ENCODE results near the gene KLHL8. TPM values are rescaled to one million over a fixed set of nuclear protein-coding genes. Genes with fewer than 3 reads are reported as not detected.

KLHL8 gene
- total and polyA plus RNA-seq, 5 experiments from 2014 or later: 10.3 to 14.7 (median 13.7) TPM

DNA sequence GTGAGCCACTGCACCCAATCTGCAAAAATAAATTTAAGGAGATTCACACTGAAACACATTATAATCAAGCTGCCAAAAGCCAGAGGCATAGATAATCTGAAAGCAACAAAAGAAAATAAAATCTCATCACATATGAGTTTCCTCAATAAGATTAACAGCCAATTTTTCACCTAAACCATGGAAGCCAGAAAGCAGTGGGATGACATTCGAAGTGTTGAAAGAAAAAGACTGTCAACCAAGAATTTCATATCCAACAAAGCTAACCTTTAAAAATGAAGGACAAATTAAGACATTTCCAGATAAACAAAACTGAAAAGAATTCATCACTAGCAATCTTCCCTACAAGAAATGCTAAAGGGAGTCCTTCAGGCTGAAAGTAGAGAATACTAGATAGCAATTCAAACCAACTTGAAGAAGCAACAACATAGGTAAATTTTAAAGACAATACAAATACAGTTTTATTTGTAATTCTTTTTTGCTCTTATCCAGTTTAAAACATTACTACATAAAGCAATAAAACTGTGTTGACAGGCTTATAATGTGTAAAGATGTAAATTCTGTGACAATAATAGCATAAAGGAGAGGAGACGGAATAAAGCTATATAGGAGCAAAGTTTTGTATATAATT is 23.1 kb upstream of the KLHL8 start:
- Mint-ChIP-seq H3K27ac (no peak overlapping the region), H3K27me3 (peaks cover 0 to 7% (median 3%) of the 10 kb centered on the region in 5 donors), H3K36me3 (peaks cover 0 to 25% (median 21%) of the 10 kb centered on the region in 3 donors), H3K4me1 (no peaks in the 10 kb centered on the region), H3K4me3 (no peak overlapping the region), H3K9me3 (peaks cover 5 to 35% (median 25%) of the 10 kb centered on the region in 9 donors)
- POLR2A ChIA-PET: no interaction called here
- no peak for ATAC-seq
- DNase-seq: no peak

- no peak for DNase-seq
- Mint-ChIP-seq H3K36me3 (peaks cover 0 to 21% (median 21%) of the 10 kb centered on the region in 3 donors), H3K4me1 (peaks cover 0 to under 1% (median 0%) of the 10 kb centered on the region in 4 donors), H3K4me3 (no peak overlapping the region), H3K9me3 (peaks cover 5 to 35% (median 23%) of the 10 kb centered on the region in 9 donors), H3K27ac (no peak overlapping the region), H3K27me3 (peaks cover 0 to 7% (median 3%) of the 10 kb centered on the region in 5 donors)
- ATAC-seq: no peak
- POLR2A ChIA-PET: no interaction called here
Observed at GRCh38 chr4:87241336-87241735, 20.9 kb upstream of the KLHL8 start.

DNA sequence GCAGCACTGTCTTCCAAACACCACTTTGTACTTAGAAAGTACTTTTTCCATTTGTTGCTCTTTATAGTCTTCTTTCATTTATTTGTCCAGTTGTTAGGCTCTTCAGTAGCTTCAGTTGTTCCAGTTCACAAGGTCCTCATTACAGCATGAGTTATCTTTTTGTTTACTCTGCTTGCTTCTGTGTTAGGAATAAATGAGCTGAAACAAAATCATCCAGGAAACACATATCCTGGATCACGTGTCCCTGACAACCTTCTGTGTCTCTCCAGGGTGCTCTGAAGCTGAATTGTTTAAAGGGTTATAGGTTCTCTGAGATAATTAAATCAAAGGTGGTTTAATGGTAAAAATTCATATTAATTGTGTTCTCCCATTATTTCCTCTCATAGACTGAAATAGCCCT is 19.9 kb upstream of the KLHL8 start:
- Mint-ChIP-seq H3K36me3 (peaks cover 0 to 21% (median 21%) of the 10 kb centered on the region in 3 donors), H3K27ac (no peak overlapping the region), H3K9me3 (peaks cover 5 to 35% (median 23%) of the 10 kb centered on the region in 9 donors), H3K4me1 (peaks cover 0 to 6% (median 2%) of the 10 kb centered on the region in 4 donors), H3K27me3 (peaks cover 0 to 7% (median 3%) of the 10 kb centered on the region in 5 donors), H3K4me3 (no peak overlapping the region)
- DNase-seq (no peak), ATAC-seq (no peak)
- POLR2A ChIA-PET: interaction anchor here (0.9 kb wide), 1 partner anchor 233 kb away, joined by 3 read pairs; no protein-coding TSS in a partner anchor

DNA sequence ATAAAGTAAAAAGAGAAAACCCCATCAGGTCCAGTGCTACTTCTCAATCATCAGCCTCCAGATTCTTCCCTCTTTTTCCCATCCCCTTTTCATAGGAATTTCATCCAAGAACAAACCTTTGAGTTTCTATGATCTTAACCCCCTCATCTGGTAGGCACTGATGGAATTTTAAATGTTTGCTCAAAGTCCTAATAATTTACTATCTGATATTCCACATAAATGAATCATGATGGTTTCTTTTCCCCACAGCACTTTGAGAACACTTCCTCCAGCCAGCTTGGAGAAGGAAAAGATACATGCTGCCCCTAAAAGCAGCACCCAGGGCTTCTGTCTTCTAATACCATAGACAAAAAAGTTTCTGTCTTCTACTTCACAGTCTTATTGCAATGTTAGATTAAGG is 19.4 kb upstream of the KLHL8 start:
- ATAC-seq: no peak
- H3K4me1 Mint-ChIP-seq: peaks cover 0 to 6% (median 3%) of the 10 kb centered on the region in 4 donors
- H3K36me3 Mint-ChIP-seq: peaks cover 0 to 21% (median 19%) of the 10 kb centered on the region in 3 donors
- POLR2A ChIA-PET: interaction anchor here (0.9 kb wide), 1 partner anchor 232 kb away, joined by 3 read pairs; no protein-coding TSS in a partner anchor
- peaks cover 5 to 35% (median 23%) of the 10 kb centered on the region in 9 donors for H3K9me3 Mint-ChIP-seq
- no peak for DNase-seq
- no peak overlapping the region for H3K4me3 Mint-ChIP-seq
- H3K27me3 Mint-ChIP-seq: peaks cover 0 to 7% (median 3%) of the 10 kb centered on the region in 5 donors
- no peak overlapping the region for H3K27ac Mint-ChIP-seq

DNA sequence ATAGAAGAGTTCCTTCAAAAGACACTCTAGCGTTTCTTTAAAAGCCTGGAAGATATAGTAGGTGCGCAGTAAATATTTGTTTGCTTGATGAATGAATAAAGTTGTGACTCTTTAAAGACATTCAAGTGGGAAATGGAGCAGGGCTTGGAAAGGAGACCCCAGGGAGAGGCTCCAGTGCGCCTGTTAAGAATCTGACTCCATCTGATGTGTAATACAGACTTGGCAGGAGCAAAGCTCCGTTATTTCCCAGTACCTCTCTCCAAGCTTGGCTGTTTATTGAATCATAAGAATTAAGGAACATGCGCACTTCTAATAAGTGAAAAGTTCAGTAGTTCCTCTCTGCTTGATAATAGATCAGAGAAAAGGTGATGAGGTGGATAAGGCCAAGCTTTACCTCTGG is 18.8 kb upstream of the KLHL8 start:
- POLR2A ChIA-PET: no interaction called here
- H3K27ac Mint-ChIP-seq: no peak overlapping the region
- DNase-seq (no peak), ATAC-seq (no peak)
- peaks cover 0 to 6% (median 3%) of the 10 kb centered on the region in 4 donors for H3K4me1 Mint-ChIP-seq
- peaks cover 0 to 17% (median 14%) of the 10 kb centered on the region in 3 donors for H3K36me3 Mint-ChIP-seq
- peaks cover 5 to 28% (median 21%) of the 10 kb centered on the region in 9 donors for H3K9me3 Mint-ChIP-seq
- peaks cover 0 to 7% (median 3%) of the 10 kb centered on the region in 5 donors for H3K27me3 Mint-ChIP-seq
- H3K4me3 Mint-ChIP-seq: no peak overlapping the region

DNA sequence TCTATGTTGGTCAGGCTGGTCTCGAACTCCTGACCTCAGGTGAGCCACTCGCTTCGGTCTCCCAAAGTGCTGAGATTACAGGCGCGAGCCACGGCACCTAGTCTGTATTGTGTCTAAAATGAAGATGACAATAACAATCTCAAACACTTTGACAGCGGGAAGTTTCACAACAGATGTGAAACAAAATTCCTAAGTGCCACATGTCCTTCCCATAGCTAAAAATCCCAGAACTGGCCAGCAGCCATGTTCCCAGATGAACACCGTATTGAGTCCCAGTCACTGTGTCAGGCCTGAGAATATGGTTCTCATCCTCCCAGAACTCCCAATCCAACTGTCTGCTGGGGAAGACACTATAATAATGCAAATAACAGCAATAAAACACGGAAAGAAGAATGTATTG is 16.4 kb upstream of the KLHL8 start:
- no peak for ATAC-seq
- H3K9me3 Mint-ChIP-seq: peaks cover 0 to 5% (median under 1%) of the 10 kb centered on the region in 9 donors
- DNase-seq: no peak
- peak overlapping the region in 1 of 10 donors; percentile 9 for H3K27ac Mint-ChIP-seq
- peaks cover 0 to 7% (median 3%) of the 10 kb centered on the region in 5 donors for H3K27me3 Mint-ChIP-seq
- POLR2A ChIA-PET: no interaction called here
- peaks cover 0 to 6% (median 3%) of the 10 kb centered on the region in 4 donors for H3K4me1 Mint-ChIP-seq
- no peaks in the 10 kb centered on the region for H3K36me3 Mint-ChIP-seq
- H3K4me3 Mint-ChIP-seq: peak overlapping the region in 4 of 10 donors; percentile 4 to 77 (median 17)

- H3K9me3 Mint-ChIP-seq: no peaks in the 10 kb centered on the region
- H3K27ac Mint-ChIP-seq: peak overlapping the region in 3 of 10 donors; percentile 11 to 90 (median 69)
- no peak for ATAC-seq
- H3K4me1 Mint-ChIP-seq: peaks cover 0 to 6% (median 3%) of the 10 kb centered on the region in 4 donors
- H3K27me3 Mint-ChIP-seq: peaks cover 0 to 7% (median 3%) of the 10 kb centered on the region in 5 donors
- no peaks in the 10 kb centered on the region for H3K36me3 Mint-ChIP-seq
- H3K4me3 Mint-ChIP-seq: peak overlapping the region in 9 of 10 donors; percentile 73 to 86 (median 83)
- DNase-seq: no peak
- POLR2A ChIA-PET: interaction anchor here (1.0 to 1.3 kb wide), 2 partner anchors 15 to 85 kb away, joined by 3 to 6 read pairs; no protein-coding TSS in a partner anchor
Observed at GRCh38 chr4:87235020-87235671, 14.7 kb upstream of the KLHL8 start.

DNA sequence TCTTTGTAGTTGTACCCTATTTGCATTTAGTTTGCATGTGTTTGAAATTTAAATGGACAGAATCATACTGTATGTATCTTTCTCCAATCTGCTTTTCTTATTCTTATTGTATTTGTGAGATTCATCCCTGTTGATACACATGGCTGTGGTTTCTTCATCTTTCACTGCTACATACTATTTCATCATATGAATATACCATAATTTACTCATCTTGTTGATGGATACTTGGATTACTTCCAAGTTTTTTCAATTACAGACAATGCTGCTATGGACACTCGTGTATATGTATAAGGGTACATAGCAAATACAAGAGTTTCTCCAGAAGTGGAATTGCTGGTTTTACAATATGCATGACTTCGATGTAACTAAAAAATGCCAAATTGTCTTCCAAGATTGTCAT is 11.8 kb upstream of the KLHL8 start:
- Mint-ChIP-seq H3K27ac (no peak overlapping the region), H3K36me3 (no peaks in the 10 kb centered on the region), H3K27me3 (peaks cover 0 to 2% (median 0%) of the 10 kb centered on the region in 5 donors), H3K4me1 (peaks cover 0 to 6% (median 3%) of the 10 kb centered on the region in 4 donors), H3K4me3 (no peak overlapping the region), H3K9me3 (no peaks in the 10 kb centered on the region)
- ATAC-seq (no peak), DNase-seq (no peak)
- POLR2A ChIA-PET: no interaction called here

DNA sequence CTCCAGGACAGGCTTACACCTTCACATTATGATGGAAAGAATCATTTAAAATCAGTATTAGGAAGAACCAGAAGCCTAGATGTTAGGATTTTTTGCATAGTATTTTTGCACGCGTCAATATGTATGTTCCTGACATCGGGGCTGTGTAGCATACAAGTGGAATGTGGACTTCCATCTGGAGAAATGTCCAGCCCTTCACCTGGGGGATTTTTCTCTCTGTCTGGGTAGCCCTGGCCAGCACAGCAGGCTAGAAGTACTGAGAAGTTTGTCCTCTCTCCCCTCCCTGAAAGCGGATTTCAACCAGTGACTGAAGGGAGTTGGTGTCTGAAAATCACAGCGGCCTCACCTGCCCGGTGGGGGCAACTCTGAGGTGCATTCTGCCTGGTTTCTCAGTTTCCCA is 10.4 kb upstream of the KLHL8 start:
- ATAC-seq (no peak), DNase-seq (no peak)
- no peaks in the 10 kb centered on the region for H3K9me3 Mint-ChIP-seq
- H3K36me3 Mint-ChIP-seq: no peaks in the 10 kb centered on the region
- H3K27me3 Mint-ChIP-seq: peaks cover 0 to 2% (median 0%) of the 10 kb centered on the region in 5 donors
- POLR2A ChIA-PET: no interaction called here
- no peak overlapping the region for H3K27ac Mint-ChIP-seq
- H3K4me1 Mint-ChIP-seq: peaks cover 0 to 5% (median 1%) of the 10 kb centered on the region in 4 donors
- no peak overlapping the region for H3K4me3 Mint-ChIP-seq

GRCh38 chr4:87229979-87230378 is 9.6 kb upstream of the KLHL8 start:
- ATAC-seq (no peak), DNase-seq (no peak)
- H3K27me3 Mint-ChIP-seq: peaks cover 0 to 2% (median 0%) of the 10 kb centered on the region in 5 donors
- H3K9me3 Mint-ChIP-seq: no peaks in the 10 kb centered on the region
- H3K4me3 Mint-ChIP-seq: no peak overlapping the region
- no peaks in the 10 kb centered on the region for H3K4me1 Mint-ChIP-seq
- no peak overlapping the region for H3K27ac Mint-ChIP-seq
- POLR2A ChIA-PET: no interaction called here
- no peaks in the 10 kb centered on the region for H3K36me3 Mint-ChIP-seq

- Mint-ChIP-seq H3K9me3 (no peaks in the 10 kb centered on the region), H3K36me3 (no peaks in the 10 kb centered on the region), H3K4me3 (no peak overlapping the region), H3K4me1 (no peaks in the 10 kb centered on the region), H3K27ac (no peak overlapping the region), H3K27me3 (peaks cover 0 to 2% (median 0%) of the 10 kb centered on the region in 5 donors)
- POLR2A ChIA-PET: interaction anchor here (1.0 kb wide), 1 partner anchor 11 kb away, joined by 3 read pairs; no protein-coding TSS in a partner anchor
- no peak for ATAC-seq
- no peak for DNase-seq
Observed at GRCh38 chr4:87228262-87228860, 7.9 kb upstream of the KLHL8 start.

DNA sequence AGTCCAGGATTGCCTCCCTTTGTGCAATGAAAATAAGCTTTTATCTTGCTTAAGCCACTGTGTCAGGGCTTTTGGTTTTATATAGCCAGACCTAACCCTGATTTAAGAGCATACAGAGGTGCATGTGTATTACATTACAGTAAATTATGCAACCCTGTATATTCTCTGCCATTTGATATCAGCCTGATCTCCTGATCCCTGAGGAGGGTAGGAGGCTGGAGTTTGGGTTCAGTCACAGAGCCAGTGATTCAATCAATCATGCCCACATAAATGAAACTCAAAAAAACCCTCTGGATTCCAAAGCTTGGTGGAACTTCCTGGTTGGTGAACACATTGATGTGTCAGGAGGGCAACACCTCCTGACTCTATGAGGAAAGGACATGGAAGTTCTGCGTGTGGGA is 7.3 kb upstream of the KLHL8 start:
- H3K4me1 Mint-ChIP-seq: no peaks in the 10 kb centered on the region
- ATAC-seq: no peak
- no peak for DNase-seq
- H3K36me3 Mint-ChIP-seq: no peaks in the 10 kb centered on the region
- H3K9me3 Mint-ChIP-seq: no peaks in the 10 kb centered on the region
- H3K27ac Mint-ChIP-seq: no peak overlapping the region
- H3K4me3 Mint-ChIP-seq: no peak overlapping the region
- POLR2A ChIA-PET: no interaction called here
- H3K27me3 Mint-ChIP-seq: peaks cover 0 to under 1% (median 0%) of the 10 kb centered on the region in 5 donors

- DNase-seq (no peak), ATAC-seq (no peak)
- H3K27ac Mint-ChIP-seq: no peak overlapping the region
- no peaks in the 10 kb centered on the region for H3K27me3 Mint-ChIP-seq
- H3K4me3 Mint-ChIP-seq: no peak overlapping the region
- H3K36me3 Mint-ChIP-seq: no peaks in the 10 kb centered on the region
- POLR2A ChIA-PET: no interaction called here
- H3K4me1 Mint-ChIP-seq: peaks cover 0 to 2% (median 0%) of the 10 kb centered on the region in 4 donors
- H3K9me3 Mint-ChIP-seq: no peaks in the 10 kb centered on the region
Observed at GRCh38 chr4:87225936-87226335, 5.5 kb upstream of the KLHL8 start.
